H1 (cell line): ENCODE results near the gene ZNF385D. TPM values are rescaled to one million over a fixed set of nuclear protein-coding genes. Genes with fewer than 3 reads are reported as not detected.

ENCODE experiments used
- CTCF ChIA-PET: fragments of 300-600 bp; sonication (Branson Sonifier 250); formaldehyde crosslinking; loops from one replicate; lab custom pipeline; 2021; ENCODE audit not compliant: partially characterized antibody; lab: Charles Lee
- POLR2A ChIA-PET: fragments of 300-600 bp; sonication (Branson Sonifier 250); formaldehyde crosslinking; loops from one replicate; lab custom pipeline; 2021; ENCODE audit warnings: inconsistent platforms; ENCODE audit not compliant: partially characterized antibody; lab: Charles Lee
- DNase-seq, 2 experiments: peaks; one replicate each; pipeline versions ENCODE4 v3.0.0 to v3.0.0-alpha.2; 2010 to 2022; ENCODE audit warnings: low spot score in 2 of 2, low read depth in 1 of 2, mixed read lengths in 1 of 2
- FAIRE-seq: peaks from 2 replicates; lab custom pipeline; 2011; peaks lifted over from hg19 to GRCh38; lab: Jason Lieb, UNC
- H2AFZ ChIP-seq: 2 replicates; pipeline ENCODE4 v1.8.1; 2012; ENCODE audit warnings: low read length, inconsistent platforms
- H2AK5ac ChIP-seq: 2 replicates; pipeline ENCODE4 v1.6.1; 2013; ENCODE audit warnings: low read depth, low read length
- H2BK120ac ChIP-seq: replicated peaks from 2 replicates; pipeline ENCODE3; 2013; ENCODE audit warnings: low read depth, low read length, inconsistent platforms
- H2BK12ac ChIP-seq: 2 replicates; pipeline ENCODE4 v1.6.1; 2013; ENCODE audit warnings: low read depth, low read length
- H2BK15ac ChIP-seq: 2 replicates; pipeline ENCODE4 v1.6.1; 2013; ENCODE audit warnings: low read length
- H2BK20ac ChIP-seq: 2 replicates; pipeline ENCODE4 v1.6.1; 2013; ENCODE audit warnings: low read length
- H2BK5ac ChIP-seq: 2 replicates; pipeline ENCODE4 v1.6.1; 2013; ENCODE audit warnings: low read depth, low read length
- H3K14ac ChIP-seq: 2 replicates; pipeline ENCODE4 v1.6.1; 2013; ENCODE audit warnings: inconsistent platforms; ENCODE audit not compliant: insufficient read length
- H3K18ac ChIP-seq: 2 replicates; pipeline ENCODE4 v1.6.1; 2013; ENCODE audit warnings: low read length; ENCODE audit errors: extremely low read depth
- H3K23ac ChIP-seq: 2 replicates; pipeline ENCODE4 v1.6.1; 2013; ENCODE audit warnings: inconsistent platforms; ENCODE audit not compliant: insufficient read length
- H3K23me2 ChIP-seq: 2 replicates; pipeline ENCODE4 v1.6.1; 2013; ENCODE audit warnings: low read depth, low read length
- H3K27ac ChIP-seq: 2 replicates; pipeline ENCODE4 v1.6.1; 2011; ENCODE audit warnings: low read depth, low read length, inconsistent platforms
- H3K27me3 ChIP-seq, 4 experiments: replicated peaks in 1 of 4; 1 replicate in 1 of 4; 2 replicates in 3 of 4; pipeline versions ENCODE4 v1.6.1 to v1.8.1; 2011 to 2013; ENCODE audit warnings: low read length in 3 of 4, mild to moderate bottlenecking in 3 of 4, inconsistent platforms in 2 of 4, mixed read lengths in 2 of 4, moderate library complexity in 1 of 4; ENCODE audit not compliant: control insufficient read depth in 3 of 4, insufficient read depth in 3 of 4; ENCODE audit errors: extremely low read depth in 1 of 4
- H3K36me3 ChIP-seq, 4 experiments: 2 replicates each; pipeline versions ENCODE4 v1.6.1 to v1.8.1; 2011 to 2013; ENCODE audit warnings: mild to moderate bottlenecking in 4 of 4, low read length in 3 of 4, moderate library complexity in 2 of 4, control low read depth in 1 of 4, inconsistent platforms in 1 of 4; ENCODE audit not compliant: insufficient read depth in 4 of 4, control insufficient read depth in 2 of 4
- H3K4ac ChIP-seq: replicated peaks from 2 replicates; pipeline ENCODE3; 2013; ENCODE audit warnings: low read length, low read depth, mixed read lengths, inconsistent platforms; ENCODE audit not compliant: insufficient read length
- H3K4me1 ChIP-seq, 4 experiments: replicated peaks in 1 of 4; 1 replicate in 1 of 4; 2 replicates in 3 of 4; pipeline versions ENCODE4 v1.6.1 to v1.8.1; 2011 to 2013; ENCODE audit warnings: low read length in 3 of 4, inconsistent platforms in 2 of 4, mixed read lengths in 1 of 4; ENCODE audit not compliant: insufficient read depth in 4 of 4, control insufficient read depth in 3 of 4
- H3K4me2 ChIP-seq, 2 experiments: 2 replicates each; pipeline versions ENCODE4 v1.6.1 to v1.8.1; 2011 to 2013; ENCODE audit warnings: low read depth in 2 of 2, low read length in 2 of 2, control low read depth in 1 of 2, inconsistent platforms in 1 of 2, mild to moderate bottlenecking in 1 of 2; ENCODE audit not compliant: insufficient read depth in 1 of 2
- H3K4me3 ChIP-seq, 4 experiments: fragments of 200-600, 300-600 bp in 1 of 4; sonication (generic), shearing (Covaris generic), sonication (Bioruptor Twin) in 1 of 4; 2 replicates each; pipeline versions ENCODE4 v1.5.1 to v1.8.1; 2011 to 2016; ENCODE audit warnings: low read length in 4 of 4, low read depth in 3 of 4, control low read depth in 2 of 4, inconsistent platforms in 2 of 4, mild to moderate bottlenecking in 2 of 4, mixed read lengths in 1 of 4, moderate library complexity in 1 of 4; ENCODE audit not compliant: insufficient read depth in 2 of 4; ENCODE audit errors: extremely low read depth in 1 of 4
- H3K56ac ChIP-seq: replicated peaks from 2 replicates; pipeline ENCODE3; 2013; ENCODE audit warnings: low read depth, mild to moderate bottlenecking, mixed read lengths, low read length, inconsistent platforms; ENCODE audit not compliant: insufficient read length
- H3K79me1 ChIP-seq: 2 replicates; pipeline ENCODE4 v1.6.1; 2013; ENCODE audit warnings: low read depth, low read length, control low read depth
- H3K79me2 ChIP-seq, 2 experiments: 2 replicates each; pipeline versions ENCODE4 v1.6.1 to v1.8.1; 2012 to 2013; ENCODE audit warnings: low read length in 2 of 2, mild to moderate bottlenecking in 2 of 2, inconsistent platforms in 1 of 2; ENCODE audit not compliant: insufficient read depth in 2 of 2, control insufficient read depth in 1 of 2
- H3K9ac ChIP-seq, 4 experiments: replicated peaks in 1 of 4; 1 replicate in 1 of 4; 2 replicates in 3 of 4; pipeline versions ENCODE4 v1.6.1 to v1.8.1; 2011 to 2013; ENCODE audit warnings: low read depth in 3 of 4, low read length in 3 of 4, control low read depth in 2 of 4, mild to moderate bottlenecking in 2 of 4, moderate library complexity in 2 of 4, inconsistent platforms in 1 of 4; ENCODE audit errors: extremely low read depth in 1 of 4
- H3K9me3 ChIP-seq, 2 experiments: 2 replicates each; pipeline versions ENCODE4 v1.6.1 to v1.8.1; 2012 to 2013; ENCODE audit warnings: mild to moderate bottlenecking in 2 of 2, moderate library complexity in 2 of 2, control low read depth in 1 of 2, inconsistent platforms in 1 of 2, low read depth in 1 of 2, low read length in 1 of 2, mixed read lengths in 1 of 2; ENCODE audit not compliant: insufficient read depth in 2 of 2
- H4K20me1 ChIP-seq, 2 experiments: replicated peaks in 1 of 2; 2 replicates each; pipeline versions ENCODE3 to v1.8.1; 2011 to 2013; ENCODE audit warnings: inconsistent platforms in 2 of 2, low read length in 2 of 2, mild to moderate bottlenecking in 1 of 2; ENCODE audit not compliant: insufficient read depth in 2 of 2, control insufficient read depth in 1 of 2
- H4K5ac ChIP-seq: 2 replicates; pipeline ENCODE4 v1.6.1; 2013; ENCODE audit warnings: low read length, low read depth, mixed read lengths, inconsistent platforms; ENCODE audit not compliant: insufficient read length
- H4K8ac ChIP-seq: 2 replicates; pipeline ENCODE4 v1.8.0; 2013; ENCODE audit warnings: mild to moderate bottlenecking, moderate library complexity, low read length, inconsistent platforms; ENCODE audit not compliant: insufficient read depth; ENCODE audit errors: extremely low read depth
- H4K91ac ChIP-seq: replicated peaks from 2 replicates; pipeline ENCODE3; 2013; ENCODE audit warnings: low read length, mixed read lengths, inconsistent platforms; ENCODE audit not compliant: insufficient read length
- BRCA1 ChIP-seq: IDR thresholded peaks from 2 replicates; pipeline ENCODE4 v1.6.1; 2012; ENCODE audit warnings: low read depth, low read length, improper control_type of control experiment
- GABPA ChIP-seq: IDR thresholded peaks from 2 replicates; pipeline ENCODE4 v1.6.1; 2011; ENCODE audit warnings: mild to moderate bottlenecking, low read length, moderate library complexity, borderline replicate concordance; ENCODE audit not compliant: insufficient read depth
- HDAC6 ChIP-seq: IDR thresholded peaks from one replicate; pipeline ENCODE4 v1.7.1; 2012; ENCODE audit warnings: low read depth, mild to moderate bottlenecking, inconsistent platforms, low read length, moderate library complexity
- KDM1A ChIP-seq: fragments of 200-600, 300-600 bp; sonication (generic); IDR thresholded peaks from 2 replicates; pipeline ENCODE4 v1.7.1; 2016; ENCODE audit warnings: mild to moderate bottlenecking, low read length, borderline replicate concordance
- PHF8 ChIP-seq: fragments of 200-600 bp; sonication (generic); conservative IDR thresholded peaks from 2 replicates; pipeline ENCODE4 v1.7.1; 2012; ENCODE audit warnings: low read depth, mild to moderate bottlenecking, inconsistent platforms, low read length, moderate library complexity
- POLR2A ChIP-seq, 2 experiments: IDR thresholded peaks; 1 replicate in 1 of 2; 2 replicates in 1 of 2; pipeline ENCODE4 v1.6.1; 2011; ENCODE audit warnings: low read depth in 2 of 2, low read length in 2 of 2, mild to moderate bottlenecking in 2 of 2; ENCODE audit errors: control extremely low read depth in 1 of 2
- RFX5 ChIP-seq: IDR thresholded peaks from 2 replicates; pipeline ENCODE4 v1.6.1; 2011; ENCODE audit warnings: low read depth, low read length, improper control_type of control experiment, borderline replicate concordance
- SP4 ChIP-seq: IDR thresholded peaks from 2 replicates; pipeline ENCODE4 v1.6.1; 2012; ENCODE audit warnings: low read length, inconsistent platforms
- SUZ12 ChIP-seq: fragments of 200-600 bp; sonication (generic); IDR thresholded peaks from 2 replicates; pipeline ENCODE4 v1.6.1; 2012; ENCODE audit warnings: mild to moderate bottlenecking, inconsistent platforms, low read length, moderate library complexity, mixed read lengths
- YY1 ChIP-seq: IDR thresholded peaks from 2 replicates; pipeline ENCODE4 v1.6.1; 2011; ENCODE audit warnings: low read depth, mild to moderate bottlenecking, low read length
- WGBS, 2 experiments: shearing (Covaris generic) in 1 of 2; methylation state at CpG; one replicate each; pipeline versions ENCODE4 v1.1.6 to v1.1.7; 2013 to 2015; ENCODE audit warnings: low lambda C conversion rate in 2 of 2, mixed read lengths in 2 of 2, inconsistent platforms in 1 of 2, low coverage in 1 of 2, missing lambda C conversion rate in 1 of 2; ENCODE audit not compliant: insufficient replicate concordance in 2 of 2, insufficient coverage in 1 of 2, insufficient read length in 1 of 2; ENCODE audit errors: extremely low coverage in 1 of 2, missing lambda C conversion rate in 1 of 2; 5-methylcytosine and 5-hydroxymethylcytosine counted together
- polyA plus RNA-seq, 7 experiments: library from polyadenylated mRNA; depleted of rRNA in 3 of 7; stranded (reverse) in 5 of 7; unstranded in 2 of 7; fragments of >200 nt in 5 of 7; fragments of 200-250 nt in 2 of 7; gene quantifications; 1 replicate in 5 of 7; 2 replicates in 1 of 7; 4 replicates in 1 of 7; pipeline versions ENCODE4 v1.2.1 to v1.2.3, GENCODE V29; 2011 to 2013; ENCODE audit warnings: missing spikeins in 2 of 7, mixed read lengths in 2 of 7
- total RNA-seq: library from RNA; stranded (reverse); fragmentation: NEBNext Ultra II Directional; extraction: Animal tissue kit (Norgen Biotek cat#: 25700); gene quantifications from 2 replicates; pipeline ENCODE4 v1.2.1, GENCODE V29; 2021

Gene ZNF385D
- total and polyA plus RNA-seq, 2 of the 8 experiments (the other 6 are each of a cell fraction or from before 2014, with no cell fraction given) = 5.9 to 10.8 TPM

GRCh38 chr3:21785765-21786437, 34.9 kb upstream of the ZNF385D start:
- H3K79me1 ChIP-seq = no peaks in the 10 kb centered on the region
- no peaks in the 10 kb centered on the region for H3K4me1 ChIP-seq
- H2BK20ac ChIP-seq = no peak overlapping the region
- H3K4ac ChIP-seq = no peak overlapping the region
- H3K18ac ChIP-seq = no peak overlapping the region
- no peaks in the 10 kb centered on the region for H3K36me3 ChIP-seq
- 81% methylated on average over 8 of the region's 8 CpGs; no CpG with 5 or more reads in 1 of the 2 experiments for WGBS, 2 experiments
- no peak overlapping the region for H4K91ac ChIP-seq
- DNase-seq = no peak
- no peaks in the 10 kb centered on the region for H3K27me3 ChIP-seq
- H2BK12ac ChIP-seq = no peak overlapping the region
- TF ChIP-seq BRCA1 = no peak
- TF ChIP-seq GABPA = no peak
- TF ChIP-seq PHF8 = no peak
- no peak for TF ChIP-seq SUZ12
- TF ChIP-seq KDM1A = no peak
- TF ChIP-seq RFX5 = no peak
- no peak for TF ChIP-seq HDAC6
- TF ChIP-seq YY1 = no peak
- TF ChIP-seq POLR2A (IDR thresholded peaks at IDR 0.05; ENCODE audit: control extremely low read depth in 1 of 2, low read depth in 2 of 2, low read length in 2 of 2) = no peak
- no peak for TF ChIP-seq SP4
- no peak overlapping the region for H2AK5ac ChIP-seq
- no peaks in the 10 kb centered on the region for H3K79me2 ChIP-seq
- no peak overlapping the region for H3K23ac ChIP-seq
- H2BK120ac ChIP-seq = no peak overlapping the region
- no peak overlapping the region for H2BK5ac ChIP-seq
- no peak overlapping the region for H3K9ac ChIP-seq
- ChIA-PET CTCF (interaction anchor here (0.6 to 1.0 kb wide), 2 partner anchors 15 to 955 kb away, joined by 3 read pairs; no protein-coding TSS in a partner anchor), POLR2A (no interaction called here)
- no peak overlapping the region for H4K8ac ChIP-seq
- H3K14ac ChIP-seq = no peak overlapping the region
- no peak overlapping the region for H2BK15ac ChIP-seq
- no peak overlapping the region for H3K4me3 ChIP-seq
- no peak overlapping the region for H3K4me2 ChIP-seq
- H4K5ac ChIP-seq = no peak overlapping the region
- H3K56ac ChIP-seq = no peak overlapping the region
- H3K9me3 ChIP-seq = no peaks in the 10 kb centered on the region
- no peak overlapping the region for H3K27ac ChIP-seq
- H2AFZ ChIP-seq = peak overlapping the region; percentile 12
- no peak for FAIRE-seq
- H3K23me2 ChIP-seq = no peaks in the 10 kb centered on the region
- no peaks in the 10 kb centered on the region for H4K20me1 ChIP-seq
